Body of pancreas (tissue), 4 donors: Measurements from ENCODE around the gene SLAMF9.

Experiments
- CTCF ChIP-seq, 7 experiments: fragments of 450-650 bp in 4 of 7; fragments of 200-600 bp in 3 of 7; sonication (generic) in 3 of 7; IDR thresholded peaks; one replicate each; pipeline ENCODE4 v1.5.1; 2016 to 2019; ENCODE audit warnings: antibody characterized with exemption in 7 of 7
- POLR2A ChIP-seq, 3 donors: fragments of 450-650 bp; IDR thresholded peaks; one replicate each; pipeline ENCODE4 v1.6.1; 2016; ENCODE audit warnings: antibody characterized with exemption in 3 of 3, mild to moderate bottlenecking in 2 of 3

GRCh38 chr1:159919236-159919865, 34.7 kb downstream of the SLAMF9 start:
- TF ChIP-seq CTCF (IDR thresholded peaks at IDR 0.05) (no peak), POLR2A (IDR thresholded peaks at IDR 0.05) (no peak)
